ENCODE results near the gene SERPINE2. TPM values are rescaled to one million over a fixed set of nuclear protein-coding genes. Genes with fewer than 3 reads are reported as not detected.
"Not testable (repeated sequence)": the region's sequence is repeated elsewhere in the genome, so short reads cannot be mapped to it uniquely, and the experiment has no call there.

SERPINE2 gene
- total RNA-seq, 1 donor from 2014 or later = 43.8 TPM

- no peak for DNase-seq
Observed at GRCh38 chr2:224011837-224012236, 27.2 kb downstream of the SERPINE2 start.

GRCh38 chr2:224009605-224010315 lies 29.3 kb downstream of the SERPINE2 start:
- no peak for DNase-seq

GRCh38 chr2:224008702-224009261 lies 30.3 kb downstream of the SERPINE2 start:
- DNase-seq = no peak

GRCh38 chr2:224004105-224004695 lies 34.9 kb downstream of the SERPINE2 start:
- no peak for DNase-seq

GRCh38 chr2:224000662-224001061 lies 38.4 kb downstream of the SERPINE2 start:
- DNase-seq = not testable (repeated sequence)

GRCh38 chr2:223999862-224000261 lies 39.2 kb downstream of the SERPINE2 start:
- no peak for DNase-seq

GRCh38 chr2:223998948-223999347 lies 40.1 kb downstream of the SERPINE2 start:
- no peak for DNase-seq

GRCh38 chr2:223997938-223998337 lies 41.1 kb downstream of the SERPINE2 start:
- DNase-seq = no peak

- DNase-seq = no peak
Observed at GRCh38 chr2:223996391-223996790, 42.7 kb downstream of the SERPINE2 start.

- DNase-seq = no peak
Observed at GRCh38 chr2:223995569-223995968, 43.5 kb downstream of the SERPINE2 start.

- DNase-seq = no peak
Observed at GRCh38 chr2:223994562-223995162, 44.4 kb downstream of the SERPINE2 start.

- no peak for DNase-seq
Observed at GRCh38 chr2:223993634-223994232, 45.4 kb downstream of the SERPINE2 start.

- no peak for DNase-seq
Observed at GRCh38 chr2:223991611-223992010, 47.5 kb downstream of the SERPINE2 start.

GRCh38 chr2:223989856-223990232 lies 49.2 kb downstream of the SERPINE2 start:
- no peak for DNase-seq

GRCh38 chr2:223989206-223989855 lies 49.8 kb downstream of the SERPINE2 start:
- no peak for DNase-seq

- DNase-seq = no peak
Observed at GRCh38 chr2:223981241-223981640, 57.8 kb downstream of the SERPINE2 start.

- no peak for DNase-seq
Observed at GRCh38 chr2:223980803-223981202, 58.3 kb downstream of the SERPINE2 start.

- no peak for DNase-seq
Observed at GRCh38 chr2:223980397-223980735, 58.7 kb downstream of the SERPINE2 start.

- DNase-seq = no peak
Observed at GRCh38 chr2:223979730-223980396, 59.2 kb downstream of the SERPINE2 start.

GRCh38 chr2:223978451-223978850 lies 60.6 kb downstream of the SERPINE2 start:
- no peak for DNase-seq

- DNase-seq = no peak
Observed at GRCh38 chr2:223976635-223977226, 62.4 kb downstream of the SERPINE2 start.

- no peak for DNase-seq
Observed at GRCh38 chr2:223973606-223974005, 65.5 kb downstream of the SERPINE2 start.

Measured in occipital lobe (tissue), 2 donors.